ENCODE data around the gene DNER. TPM values are rescaled to one million over a fixed set of nuclear protein-coding genes. Genes with fewer than 3 reads are reported as not detected.

DNER gene
- total and polyA plus RNA-seq, 2 of the 13 experiments (the other 11 are each of a cell fraction or from before 2014, with no cell fraction given): not detected

DNA sequence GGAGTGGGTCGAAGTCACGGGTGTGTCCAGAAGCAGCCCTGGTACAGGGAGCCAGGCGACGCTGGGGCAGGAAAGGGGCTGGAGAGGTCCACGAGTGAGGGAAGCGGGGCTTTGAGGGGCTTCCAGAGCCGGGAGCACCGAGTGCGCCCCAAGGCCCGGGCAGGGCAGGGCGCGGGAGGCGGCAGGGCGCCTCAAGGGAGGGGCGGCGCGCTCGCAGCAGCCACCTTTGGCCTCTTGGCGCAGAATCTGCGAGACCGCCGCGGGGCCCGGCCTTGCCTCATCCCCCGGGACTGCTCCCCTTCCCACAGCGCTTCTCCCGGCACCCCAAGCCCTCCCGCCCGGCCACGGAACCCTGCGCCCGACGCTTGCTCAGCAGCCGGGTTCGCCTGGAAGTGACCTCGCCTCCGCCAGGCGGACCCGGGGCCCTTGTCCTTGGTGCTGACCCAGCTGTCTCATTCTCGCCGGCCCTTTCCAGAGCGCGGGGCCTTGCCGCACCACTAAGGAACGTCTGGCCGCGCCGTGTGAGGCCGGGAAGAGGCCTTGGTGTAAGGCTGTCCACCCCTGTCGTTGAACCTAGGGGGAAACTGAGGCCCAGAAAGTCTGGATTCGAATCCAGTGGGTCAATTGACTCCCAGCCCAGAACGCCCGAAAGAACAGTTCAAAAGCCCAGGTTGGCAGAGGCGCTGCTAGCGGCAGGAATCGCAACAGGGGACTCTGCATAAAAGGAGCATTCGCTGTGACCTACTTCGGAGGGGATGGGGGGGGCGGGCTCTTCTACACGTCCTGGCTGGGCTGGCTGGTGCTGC lies 584 bp upstream of the DNER start (continued):
- TF ChIP-seq, protein P1, sequence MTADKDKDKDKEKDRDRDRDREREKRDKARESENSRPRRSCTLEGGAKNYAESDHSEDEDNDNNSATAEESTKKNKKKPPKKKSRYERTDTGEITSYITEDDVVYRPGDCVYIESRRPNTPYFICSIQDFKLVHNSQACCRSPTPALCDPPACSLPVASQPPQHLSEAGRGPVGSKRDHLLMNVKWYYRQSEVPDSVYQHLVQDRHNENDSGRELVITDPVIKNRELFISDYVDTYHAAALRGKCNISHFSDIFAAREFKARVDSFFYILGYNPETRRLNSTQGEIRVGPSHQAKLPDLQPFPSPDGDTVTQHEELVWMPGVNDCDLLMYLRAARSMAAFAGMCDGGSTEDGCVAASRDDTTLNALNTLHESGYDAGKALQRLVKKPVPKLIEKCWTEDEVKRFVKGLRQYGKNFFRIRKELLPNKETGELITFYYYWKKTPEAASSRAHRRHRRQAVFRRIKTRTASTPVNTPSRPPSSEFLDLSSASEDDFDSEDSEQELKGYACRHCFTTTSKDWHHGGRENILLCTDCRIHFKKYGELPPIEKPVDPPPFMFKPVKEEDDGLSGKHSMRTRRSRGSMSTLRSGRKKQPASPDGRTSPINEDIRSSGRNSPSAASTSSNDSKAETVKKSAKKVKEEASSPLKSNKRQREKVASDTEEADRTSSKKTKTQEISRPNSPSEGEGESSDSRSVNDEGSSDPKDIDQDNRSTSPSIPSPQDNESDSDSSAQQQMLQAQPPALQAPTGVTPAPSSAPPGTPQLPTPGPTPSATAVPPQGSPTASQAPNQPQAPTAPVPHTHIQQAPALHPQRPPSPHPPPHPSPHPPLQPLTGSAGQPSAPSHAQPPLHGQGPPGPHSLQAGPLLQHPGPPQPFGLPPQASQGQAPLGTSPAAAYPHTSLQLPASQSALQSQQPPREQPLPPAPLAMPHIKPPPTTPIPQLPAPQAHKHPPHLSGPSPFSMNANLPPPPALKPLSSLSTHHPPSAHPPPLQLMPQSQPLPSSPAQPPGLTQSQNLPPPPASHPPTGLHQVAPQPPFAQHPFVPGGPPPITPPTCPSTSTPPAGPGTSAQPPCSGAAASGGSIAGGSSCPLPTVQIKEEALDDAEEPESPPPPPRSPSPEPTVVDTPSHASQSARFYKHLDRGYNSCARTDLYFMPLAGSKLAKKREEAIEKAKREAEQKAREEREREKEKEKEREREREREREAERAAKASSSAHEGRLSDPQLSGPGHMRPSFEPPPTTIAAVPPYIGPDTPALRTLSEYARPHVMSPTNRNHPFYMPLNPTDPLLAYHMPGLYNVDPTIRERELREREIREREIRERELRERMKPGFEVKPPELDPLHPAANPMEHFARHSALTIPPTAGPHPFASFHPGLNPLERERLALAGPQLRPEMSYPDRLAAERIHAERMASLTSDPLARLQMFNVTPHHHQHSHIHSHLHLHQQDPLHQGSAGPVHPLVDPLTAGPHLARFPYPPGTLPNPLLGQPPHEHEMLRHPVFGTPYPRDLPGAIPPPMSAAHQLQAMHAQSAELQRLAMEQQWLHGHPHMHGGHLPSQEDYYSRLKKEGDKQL (CRISPR knock-in tag; IDR thresholded peaks at IDR 0.05; ENCODE audit: low read depth): no peak
- TF ChIP-seq KMT2A (CRISPR knock-in tag; IDR thresholded peaks at IDR 0.05) (no peak), ZNF292 (CRISPR knock-in tag; IDR thresholded peaks at IDR 0.05; ENCODE audit: borderline replicate concordance, low read depth) (no peak), WIZ (CRISPR knock-in tag; IDR thresholded peaks at IDR 0.05) (peak; percentile 92; the same call in 1 of the 2 replicates), RBM22 (optimal IDR thresholded peaks at IDR 0.05; ENCODE audit: low read length) (no peak), TEAD2 (CRISPR knock-in tag; IDR thresholded peaks at IDR 0.05) (no peak), MAF1 (CRISPR knock-in tag; IDR thresholded peaks at IDR 0.05; ENCODE audit: borderline replicate concordance) (no peak), CHD4 (IDR thresholded peaks at IDR 0.05; ENCODE audit: borderline replicate concordance, low read length) (no peak), NPAS2 (CRISPR knock-in tag; IDR thresholded peaks at IDR 0.05; ENCODE audit: borderline replicate concordance) (no peak), RARA (CRISPR knock-in tag; IDR thresholded peaks at IDR 0.05) (peak; percentile 51), ZNF260 (CRISPR knock-in tag; IDR thresholded peaks at IDR 0.05; ENCODE audit: borderline replicate concordance, low read depth) (no peak), MIER2 (CRISPR knock-in tag; IDR thresholded peaks at IDR 0.05) (peak; percentile 98), SOX13 (IDR thresholded peaks at IDR 0.05) (no peak), SOX13 (CRISPR knock-in tag; conservative IDR thresholded peaks at IDR 0.05 in 1 of 2, IDR thresholded peaks at IDR 0.05 in 1 of 2) (peak in 1 of 2 experiments; percentile 29; a peak in 1 of 4 replicates), RXRB (CRISPR knock-in tag; IDR thresholded peaks at IDR 0.05; ENCODE audit: borderline replicate concordance) (peak; percentile 58), ARHGAP35 (CRISPR knock-in tag; IDR thresholded peaks at IDR 0.05; ENCODE audit: borderline replicate concordance) (peak; percentile 82; the same call in 1 of the 2 replicates), MAZ (IDR thresholded peaks at IDR 0.05; ENCODE audit: borderline replicate concordance, low read depth, low read length) (no peak), MAZ (CRISPR knock-in tag; IDR thresholded peaks at IDR 0.05; ENCODE audit: low read depth) (no peak), SNAPC2 (CRISPR knock-in tag; IDR thresholded peaks at IDR 0.05) (no peak), ZSCAN12 (CRISPR knock-in tag; IDR thresholded peaks at IDR 0.05) (no peak), MTF2 (CRISPR knock-in tag; IDR thresholded peaks at IDR 0.05; ENCODE audit: borderline replicate concordance) (peak; percentile 51; the same call in 1 of the 2 replicates), CENPX (CRISPR knock-in tag; IDR thresholded peaks at IDR 0.05) (no peak)
- TF ChIP-seq, protein P2, sequence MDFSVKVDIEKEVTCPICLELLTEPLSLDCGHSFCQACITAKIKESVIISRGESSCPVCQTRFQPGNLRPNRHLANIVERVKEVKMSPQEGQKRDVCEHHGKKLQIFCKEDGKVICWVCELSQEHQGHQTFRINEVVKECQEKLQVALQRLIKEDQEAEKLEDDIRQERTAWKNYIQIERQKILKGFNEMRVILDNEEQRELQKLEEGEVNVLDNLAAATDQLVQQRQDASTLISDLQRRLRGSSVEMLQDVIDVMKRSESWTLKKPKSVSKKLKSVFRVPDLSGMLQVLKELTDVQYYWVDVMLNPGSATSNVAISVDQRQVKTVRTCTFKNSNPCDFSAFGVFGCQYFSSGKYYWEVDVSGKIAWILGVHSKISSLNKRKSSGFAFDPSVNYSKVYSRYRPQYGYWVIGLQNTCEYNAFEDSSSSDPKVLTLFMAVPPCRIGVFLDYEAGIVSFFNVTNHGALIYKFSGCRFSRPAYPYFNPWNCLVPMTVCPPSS (IDR thresholded peaks at IDR 0.05): no peak
- TF ChIP-seq, protein P3, sequence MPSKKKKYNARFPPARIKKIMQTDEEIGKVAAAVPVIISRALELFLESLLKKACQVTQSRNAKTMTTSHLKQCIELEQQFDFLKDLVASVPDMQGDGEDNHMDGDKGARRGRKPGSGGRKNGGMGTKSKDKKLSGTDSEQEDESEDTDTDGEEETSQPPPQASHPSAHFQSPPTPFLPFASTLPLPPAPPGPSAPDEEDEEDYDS (CRISPR knock-in tag; IDR thresholded peaks at IDR 0.05): no peak

Measured in HepG2 (cell line).